Caki2 (cell line): ENCODE measurements around the gene CARD11. TPM values are rescaled to one million over a fixed set of nuclear protein-coding genes. Genes with fewer than 3 reads are reported as not detected.
"Not testable (repeated sequence)": the region's sequence is repeated elsewhere in the genome, so short reads cannot be mapped to it uniquely, and the experiment has no call there.

Experiments
- DNase-seq: peaks from one replicate; pipeline ENCODE4 v3.0.0-alpha.2; 2015; ENCODE audit warnings: low read depth
- in situ Hi-C: cut with HindIII; loops from 2 replicates; pipeline ENCODE4 v1.10.0; 2016; ENCODE audit warnings: low sequenced_read_pairs, low pct_unique_long_range_greater_than_20kb, mixed read lengths
- total RNA-seq: library from RNA; depleted of rRNA; stranded (reverse); fragments of >200 nt; shearing (Covaris generic); gene quantifications from 2 replicates; pipeline ENCODE4 v1.2.3, GENCODE V29; 2014; ENCODE audit warnings: low replicate concordance

Gene CARD11
- total RNA-seq, 1 experiment from 2014 or later, result 10.3 TPM

DNA sequence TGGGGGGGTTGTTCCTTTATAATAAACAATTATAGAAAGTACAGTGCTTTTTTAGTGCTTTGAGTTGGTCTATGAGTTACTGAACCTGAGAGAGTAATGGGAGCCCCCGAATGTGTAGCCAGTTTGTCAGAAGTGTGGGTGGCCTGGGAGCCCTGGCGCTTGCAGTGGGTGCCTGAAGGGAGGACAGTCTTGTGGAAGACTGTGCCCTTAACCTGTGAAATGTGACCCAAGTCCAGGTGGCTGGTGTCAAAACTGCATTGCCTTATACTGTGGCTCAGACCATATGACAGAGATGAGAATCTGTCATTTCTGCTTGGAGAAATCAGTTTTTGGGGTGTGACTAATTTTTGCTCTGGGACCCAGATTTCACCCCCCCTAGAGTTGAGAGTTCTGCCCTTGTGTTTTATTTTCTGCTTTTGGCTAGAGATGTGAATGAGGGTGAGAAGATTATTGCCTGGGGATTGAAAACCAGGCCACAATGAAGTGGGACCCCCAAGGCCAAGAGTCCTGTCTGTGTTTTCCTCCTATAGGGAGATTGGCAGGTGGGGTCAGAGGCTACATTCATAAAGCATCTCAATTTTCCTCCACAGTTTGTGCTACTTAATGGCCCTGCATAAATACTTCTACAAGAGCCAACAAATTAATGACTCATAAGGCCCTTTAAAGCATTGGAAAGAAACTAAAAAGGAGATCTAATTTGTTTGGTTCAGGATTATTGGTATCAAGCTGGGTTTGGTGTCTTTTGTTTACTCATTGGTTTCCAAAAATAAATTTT, 24.1 kb upstream of the CARD11 start:
- DNase-seq, result no peak
- in situ Hi-C loops, result no loop called here

DNA sequence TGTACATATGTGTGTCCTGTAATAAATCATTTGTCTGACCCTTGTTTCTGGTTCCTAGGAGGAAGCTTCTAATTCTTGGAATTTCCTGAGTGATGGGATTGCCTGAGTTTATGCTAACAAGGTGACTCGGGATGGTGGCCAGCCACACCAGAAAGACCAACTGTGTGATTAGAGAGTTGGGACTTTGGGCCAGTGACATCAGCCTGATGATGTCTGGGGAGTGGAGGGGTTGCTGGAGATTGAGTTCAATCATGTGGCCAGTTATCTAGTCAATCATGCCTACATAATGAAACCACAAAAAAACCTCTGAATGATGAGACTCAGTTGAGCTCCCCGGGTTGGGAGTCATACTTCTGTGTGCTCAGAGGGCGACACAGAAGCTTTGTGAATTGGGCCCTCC, 23.5 kb upstream of the CARD11 start:
- in situ Hi-C loops, result no loop called here
- peak; percentile 58 for DNase-seq

DNA sequence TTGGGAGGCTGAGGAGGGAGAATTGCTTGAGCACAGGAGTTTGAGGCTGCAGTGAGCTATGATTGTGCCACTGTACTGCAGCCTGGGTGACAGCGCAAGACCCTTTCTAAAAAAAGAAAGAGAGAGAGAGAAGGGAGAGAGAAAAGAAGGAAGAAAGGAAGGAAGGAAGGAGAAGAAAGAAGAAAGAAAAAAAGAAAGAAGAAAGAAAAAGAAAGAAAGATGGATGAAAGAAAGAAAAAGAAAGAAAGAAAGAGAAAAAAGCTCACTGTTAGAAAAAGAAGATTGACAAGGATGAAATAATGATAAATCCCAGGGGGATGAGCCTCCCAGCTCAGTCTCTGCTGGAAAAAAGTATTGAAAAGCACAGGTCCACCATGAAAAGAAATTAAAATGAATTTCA, 22.8 kb upstream of the CARD11 start:
- in situ Hi-C loops, result no loop called here

DNA sequence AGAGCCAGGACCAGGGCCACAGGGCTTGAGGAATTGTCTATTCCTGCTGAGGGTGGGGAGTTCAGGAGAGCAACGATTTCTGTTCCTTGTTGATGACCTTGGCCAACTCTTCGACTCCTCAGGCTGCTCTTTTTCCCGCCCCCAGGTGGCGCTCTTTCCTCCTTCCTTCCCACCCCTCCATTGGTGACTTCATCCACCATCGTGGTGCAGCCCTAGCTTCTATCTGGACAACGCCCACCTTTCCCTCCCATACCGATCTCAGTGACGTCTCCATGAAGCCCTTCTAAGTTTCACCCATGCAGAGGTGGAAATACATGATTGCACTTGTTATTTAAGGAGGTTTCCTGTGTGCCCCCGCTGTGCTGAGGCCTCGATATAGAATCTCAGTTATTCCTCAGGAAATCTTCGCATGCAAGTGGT, 22.1 kb upstream of the CARD11 start:
- DNase-seq, result peak; percentile 21
- in situ Hi-C loops, result no loop called here

More for the DNA sequence above, 22.8 kb upstream of the CARD11 start:
- DNase-seq, result no peak

GRCh38 chr7:3064067-3064466, 20.4 kb upstream of the CARD11 start:
- no peak for DNase-seq
- in situ Hi-C loops, result no loop called here

GRCh38 chr7:3063016-3063753, 19.5 kb upstream of the CARD11 start:
- DNase-seq, result no peak
- in situ Hi-C loops, result no loop called here

GRCh38 chr7:3057066-3057420, 13.4 kb upstream of the CARD11 start:
- in situ Hi-C loops, result no loop called here
- no peak for DNase-seq

- no peak for DNase-seq
- in situ Hi-C loops, result no loop called here
Observed at GRCh38 chr7:3056234-3057065, 12.8 kb upstream of the CARD11 start.

GRCh38 chr7:3055626-3056025, 12.0 kb upstream of the CARD11 start:
- DNase-seq, result no peak
- in situ Hi-C loops, result no loop called here

DNA sequence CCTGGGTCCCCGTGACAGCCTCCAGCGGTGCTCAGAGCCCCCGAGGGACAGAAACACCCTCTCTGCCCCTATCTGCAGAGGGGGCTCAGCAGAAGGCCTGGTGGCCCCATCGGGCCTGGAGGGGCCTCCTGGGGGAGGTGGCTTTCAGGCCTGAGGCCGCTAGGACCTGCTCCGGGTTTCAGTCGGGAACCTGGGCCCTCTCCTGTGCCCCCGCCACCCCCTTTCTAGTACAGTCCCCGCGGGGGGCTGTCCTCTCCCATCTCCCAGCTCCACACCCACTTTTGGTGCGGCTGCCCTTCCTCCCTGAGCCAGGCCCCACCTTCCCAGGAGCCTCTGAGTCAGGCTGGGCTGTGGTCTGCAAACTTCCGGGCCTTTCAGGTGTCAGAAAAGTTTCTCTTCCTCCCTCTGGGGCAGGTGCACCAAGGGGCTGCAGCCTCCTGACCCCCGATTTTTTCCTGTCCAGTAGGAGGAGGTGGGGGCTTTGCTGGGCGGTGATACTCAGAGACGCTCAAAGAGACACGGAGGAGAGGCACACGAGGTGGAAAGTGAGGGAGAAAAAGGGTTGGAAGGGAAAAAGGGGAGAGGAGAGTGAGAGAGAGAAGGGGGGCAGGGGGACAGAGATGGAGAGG, 692 bp downstream of the CARD11 start:
- DNase-seq, result peak; percentile 22
- in situ Hi-C loops, result no loop called here

DNA sequence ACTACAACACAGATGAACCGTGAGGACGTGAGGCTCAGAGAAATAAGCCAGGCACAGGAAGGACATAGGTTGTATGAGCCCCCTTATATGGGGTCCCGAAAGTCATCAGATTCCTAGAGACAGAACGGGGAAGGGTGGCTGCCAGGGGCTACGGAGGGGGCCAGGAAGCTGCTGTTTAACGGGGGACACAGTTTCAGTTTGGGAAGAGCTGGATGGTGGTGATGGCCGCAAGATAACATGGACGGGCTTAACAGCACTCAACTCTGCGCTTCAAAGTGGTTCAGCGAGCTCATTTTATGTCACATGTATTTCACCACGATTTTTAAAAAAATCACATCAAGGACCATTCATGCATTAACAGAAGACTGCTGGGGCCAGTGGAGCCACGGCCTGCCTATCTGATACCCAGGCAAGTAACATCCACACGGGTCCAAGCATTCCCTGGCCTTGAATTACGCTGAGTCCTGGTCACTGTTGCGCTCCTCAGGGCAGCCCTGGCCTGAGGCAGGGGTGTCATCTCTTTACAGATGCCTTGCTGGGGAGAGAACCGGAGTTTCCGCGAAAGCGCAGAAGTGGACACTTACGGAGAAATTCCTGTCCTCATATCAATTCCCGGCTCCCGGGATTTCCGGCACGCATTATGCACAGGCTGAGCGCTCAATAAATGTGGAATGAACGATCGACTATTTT, 1.5 kb downstream of the CARD11 start:
- DNase-seq, result no peak
- in situ Hi-C loops, result no loop called here

DNA sequence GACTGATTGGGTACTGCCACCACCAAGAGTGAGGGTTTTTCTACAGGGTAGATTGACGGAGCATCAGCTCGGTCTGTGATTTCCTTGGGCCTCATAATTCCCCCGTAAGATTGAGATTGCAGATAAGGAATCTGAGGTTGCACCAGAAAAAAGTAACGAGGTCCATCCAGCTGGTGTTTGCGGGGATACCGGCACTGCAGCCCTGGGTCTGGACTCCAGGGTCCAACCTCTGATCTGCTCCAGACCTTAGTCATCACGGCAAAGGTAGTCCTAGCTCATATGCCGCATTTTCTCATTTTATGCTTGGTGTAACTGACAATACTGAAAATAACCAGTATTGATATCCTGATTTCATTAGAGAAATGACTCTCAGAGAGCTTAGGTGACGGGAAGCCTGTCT, 3.9 kb downstream of the CARD11 start:
- DNase-seq, result no peak
- in situ Hi-C loops, result no loop called here

GRCh38 chr7:3038011-3038410, 5.7 kb downstream of the CARD11 start:
- in situ Hi-C loops, DNase-seq: not testable (repeated sequence)

GRCh38 chr7:3037259-3037658, 6.4 kb downstream of the CARD11 start:
- in situ Hi-C loops, result no loop called here
- DNase-seq, result no peak

DNA sequence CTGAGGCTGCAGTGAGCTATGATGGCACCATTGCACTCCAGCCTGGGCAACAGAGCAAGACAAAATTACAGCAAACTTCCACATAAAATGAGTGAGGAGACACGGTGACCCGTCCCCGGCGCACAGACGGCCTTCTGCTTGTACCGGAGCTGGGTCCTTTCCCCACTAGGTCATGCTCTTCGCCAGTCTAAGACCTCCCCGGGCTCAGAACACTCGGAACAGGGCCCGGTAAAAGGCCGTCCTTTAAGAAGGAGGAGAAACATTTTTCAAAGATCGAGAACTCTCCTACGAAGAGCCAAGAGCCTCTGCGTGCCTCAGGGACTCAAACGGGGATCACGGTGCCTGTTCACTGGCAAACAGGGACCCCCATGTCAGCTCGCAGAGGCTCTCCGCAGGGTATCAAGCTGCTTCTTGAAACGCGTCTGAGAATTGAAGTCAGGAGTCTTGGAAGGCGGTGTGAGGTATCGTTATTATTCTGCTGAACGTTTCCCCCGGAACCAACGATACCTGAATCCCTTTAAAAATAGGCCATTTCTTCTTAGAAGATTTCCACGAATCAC, 9.0 kb downstream of the CARD11 start:
- in situ Hi-C loops, result no loop called here
- DNase-seq, result no peak

DNA sequence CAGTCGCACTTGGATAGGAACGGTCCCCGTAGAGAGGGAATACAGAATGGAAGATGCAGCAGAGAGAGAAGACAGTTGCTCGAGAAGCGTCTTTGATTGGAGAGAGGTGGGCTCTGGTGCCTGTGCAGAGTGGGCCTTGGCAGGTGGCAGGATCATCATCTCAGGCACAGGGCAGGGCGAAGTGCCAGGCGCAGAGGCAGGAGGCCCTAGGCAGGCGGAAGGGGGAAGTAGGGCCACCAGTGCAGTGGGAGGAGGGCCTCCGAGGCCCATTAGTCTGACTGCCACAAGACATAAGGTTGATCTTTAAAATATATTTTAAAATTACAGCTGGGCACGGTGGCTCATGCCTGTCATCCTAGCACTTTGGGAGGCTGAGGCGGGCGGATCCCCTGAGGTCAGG, 10.1 kb downstream of the CARD11 start:
- DNase-seq, result no peak
- in situ Hi-C loops, result no loop called here

- in situ Hi-C loops, result no loop called here
Observed at GRCh38 chr7:3033136-3033535, 10.5 kb downstream of the CARD11 start.

DNA sequence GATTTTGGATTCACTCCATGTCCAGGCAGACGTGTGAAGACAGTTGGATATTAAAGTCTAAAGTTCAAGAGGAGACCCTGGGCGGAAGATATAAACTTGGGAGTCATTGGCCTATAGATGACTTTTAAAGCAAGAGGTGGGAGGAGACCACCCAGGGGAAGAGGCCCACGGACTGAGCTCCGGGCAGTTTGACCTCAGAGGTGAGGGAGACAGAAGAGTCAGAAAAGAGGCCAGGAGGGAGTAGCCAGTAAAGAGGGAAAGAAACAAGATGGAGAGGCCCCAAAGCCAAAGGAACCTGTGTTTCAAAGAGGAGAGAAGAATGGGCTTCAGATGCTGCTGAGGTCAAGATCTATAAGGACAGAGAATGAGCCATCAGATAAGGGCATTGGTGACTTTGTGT, 11.4 kb downstream of the CARD11 start:
- DNase-seq, result no peak
- in situ Hi-C loops, result no loop called here

More at GRCh38 chr7:3033136-3033535, 10.5 kb downstream of the CARD11 start:
- DNase-seq, result no peak
